GM18517 (cell line): ENCODE measurements around the gene PNRC2.
"Not testable (repeated sequence)": the region's sequence is repeated elsewhere in the genome, so short reads cannot be mapped to it uniquely, and the experiment has no call there.

Experiments
- ATAC-seq: cut with Tn5 transposase; IDR thresholded peaks from one replicate; pipeline ENCODE4 v1.9.1; 2021; ENCODE audit warnings: mild to moderate bottlenecking, moderate library complexity; ENCODE audit not compliant: unreplicated experiment

PNRC2 gene

DNA sequence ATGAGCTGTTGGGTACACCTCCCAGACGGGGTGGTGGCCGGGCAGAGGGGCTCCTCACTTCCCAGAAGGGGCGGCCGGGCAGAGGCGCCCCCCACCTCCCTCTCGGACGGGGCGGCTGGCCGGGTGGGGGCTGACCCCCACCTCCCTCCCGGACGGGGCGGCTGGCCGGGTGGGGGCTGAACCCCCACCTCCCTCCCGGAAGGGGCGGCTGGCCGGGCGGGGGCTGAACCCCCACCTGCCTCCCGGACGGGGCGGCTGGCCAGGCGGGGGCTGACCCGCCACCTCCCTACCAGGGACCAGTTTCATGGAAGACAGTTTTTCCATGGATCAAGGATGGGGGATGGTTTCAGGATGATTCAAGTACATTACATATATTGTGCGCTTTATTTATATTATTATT lies 27.4 kb downstream of the PNRC2 start:
- not testable (repeated sequence) for ATAC-seq

DNA sequence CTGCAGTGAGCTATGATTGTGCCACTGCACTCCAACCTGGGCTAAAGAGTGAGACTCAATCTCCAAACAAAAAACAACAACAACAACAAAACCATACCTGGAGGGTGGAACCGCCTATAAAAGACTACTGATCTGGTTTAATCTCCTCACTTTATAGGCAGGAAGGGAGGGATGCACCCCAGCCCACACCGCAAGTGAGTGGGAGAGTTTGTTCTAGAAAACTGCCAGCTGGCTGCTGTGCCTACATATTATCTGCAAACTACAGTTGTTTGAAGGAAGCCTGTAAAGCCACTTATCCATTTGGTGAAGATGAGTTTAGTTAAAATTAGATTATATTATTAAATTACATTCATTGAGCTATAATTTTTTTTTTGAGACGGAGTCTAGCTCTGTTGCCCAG lies 29.6 kb downstream of the PNRC2 start:
- no peak for ATAC-seq

DNA sequence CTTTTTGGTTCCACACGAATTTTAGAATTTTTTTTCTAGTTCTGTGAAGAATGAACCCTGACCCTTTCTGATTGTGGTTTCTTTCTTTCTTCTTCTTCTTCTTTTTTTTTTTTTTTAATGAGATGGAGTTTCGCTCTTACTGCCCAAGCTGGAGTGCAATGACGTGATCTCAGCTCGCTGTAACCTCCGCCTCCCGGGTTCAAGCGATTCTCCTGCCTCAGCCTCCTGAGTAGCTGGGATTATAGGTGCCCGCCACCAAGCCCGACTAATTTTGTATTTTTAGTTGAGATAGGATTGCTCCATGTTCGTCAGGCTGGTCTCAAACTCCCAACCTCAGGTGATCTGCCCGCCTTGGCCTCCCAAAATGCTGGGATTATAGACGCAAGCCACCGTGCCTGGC lies 32.4 kb downstream of the PNRC2 start:
- not testable (repeated sequence) for ATAC-seq

DNA sequence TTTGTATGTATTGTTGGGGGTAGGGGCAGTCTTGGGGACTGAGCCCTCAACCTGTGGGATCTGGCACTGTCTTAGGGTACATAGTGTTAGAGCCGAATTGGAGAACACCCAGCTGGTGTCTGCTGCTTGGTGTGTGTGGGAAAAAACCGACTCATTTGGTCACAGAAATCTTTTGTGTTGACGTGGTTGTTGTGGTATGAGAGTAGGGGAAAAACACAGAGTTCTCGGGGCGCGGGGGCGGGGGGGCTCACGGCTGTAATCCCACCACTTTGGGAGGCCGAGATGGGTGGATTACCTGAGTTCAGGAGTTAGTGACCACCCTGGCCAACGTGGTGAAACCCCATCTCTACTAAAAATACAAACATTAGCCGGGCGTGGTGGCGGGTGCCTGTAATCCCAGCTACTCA lies 35.8 kb downstream of the PNRC2 start:
- ATAC-seq: no peak

DNA sequence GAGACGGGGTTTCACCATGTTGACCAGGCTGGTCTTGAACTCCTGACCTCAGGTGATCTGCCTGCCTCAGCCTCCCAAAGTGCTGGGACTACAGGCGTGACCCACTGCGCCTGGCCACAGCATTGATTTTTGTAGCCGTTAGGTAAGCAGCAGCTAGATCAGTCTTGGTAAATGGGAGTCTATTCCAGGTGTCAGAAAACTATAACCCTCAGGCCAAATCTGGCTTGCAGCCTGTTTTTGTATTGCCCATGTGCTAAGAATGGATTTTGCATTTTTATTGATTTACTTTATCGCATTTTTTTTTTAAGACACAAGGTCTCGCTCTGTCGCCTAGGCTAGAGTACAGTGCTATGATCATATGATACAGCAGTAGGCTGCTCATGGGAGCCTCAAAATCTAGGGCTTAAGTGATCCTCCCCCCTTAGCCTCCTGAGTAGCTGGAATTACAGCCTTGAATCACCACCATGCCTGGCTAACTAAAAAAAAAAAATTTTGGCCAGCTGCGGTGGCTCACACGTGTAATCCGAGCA lies 37.1 kb downstream of the PNRC2 start:
- ATAC-seq: no peak

GRCh38 chr1:23997812-23998211 lies 38.2 kb downstream of the PNRC2 start:
- ATAC-seq: no peak

- ATAC-seq: no peak
Observed at GRCh38 chr1:23999156-23999671, 39.6 kb downstream of the PNRC2 start.

- ATAC-seq: no peak
Observed at GRCh38 chr1:24002695-24003094, 43.1 kb downstream of the PNRC2 start.

- ATAC-seq: no peak
Observed at GRCh38 chr1:24003331-24003972, 43.8 kb downstream of the PNRC2 start.

DNA sequence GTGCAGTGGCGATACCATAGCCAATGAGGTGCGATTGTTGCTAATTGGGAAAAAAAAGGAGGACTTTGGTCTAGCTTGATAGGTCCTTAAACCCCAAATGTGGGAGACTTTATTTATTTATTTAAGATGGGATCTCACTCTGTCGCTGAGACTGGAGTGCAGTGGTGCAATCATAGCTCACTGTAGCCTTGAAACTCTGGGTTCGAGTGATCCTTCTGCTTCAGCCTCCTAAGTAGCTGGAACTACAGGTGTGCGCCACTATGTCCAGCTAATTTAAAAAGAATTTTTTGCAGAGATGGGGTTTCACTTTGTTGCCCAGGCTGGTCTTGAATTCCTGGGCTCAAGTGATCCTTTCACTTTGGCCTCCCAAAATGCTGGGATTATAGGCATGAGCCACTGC lies 44.5 kb downstream of the PNRC2 start:
- no peak for ATAC-seq

GRCh38 chr1:24005163-24005562 lies 45.5 kb downstream of the PNRC2 start:
- ATAC-seq: no peak

DNA sequence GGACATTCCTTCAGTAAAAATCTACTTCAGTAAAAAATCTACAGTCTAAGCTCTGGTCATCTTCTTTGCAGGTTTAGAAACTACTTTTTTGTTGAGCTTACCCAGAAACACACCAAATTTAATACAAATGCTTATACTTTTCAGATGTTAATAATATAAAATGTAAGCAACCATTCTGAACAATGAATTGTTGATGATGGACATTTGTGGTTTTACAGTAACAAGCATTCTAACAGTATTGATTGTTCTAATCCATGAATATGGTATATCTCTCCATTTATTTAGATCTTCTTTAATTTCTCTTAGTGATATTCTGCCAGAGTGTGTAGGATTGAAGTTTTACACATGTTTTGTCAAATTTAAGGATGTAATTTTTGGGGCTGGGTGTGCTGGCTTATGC lies 47.5 kb downstream of the PNRC2 start:
- ATAC-seq: no peak

DNA sequence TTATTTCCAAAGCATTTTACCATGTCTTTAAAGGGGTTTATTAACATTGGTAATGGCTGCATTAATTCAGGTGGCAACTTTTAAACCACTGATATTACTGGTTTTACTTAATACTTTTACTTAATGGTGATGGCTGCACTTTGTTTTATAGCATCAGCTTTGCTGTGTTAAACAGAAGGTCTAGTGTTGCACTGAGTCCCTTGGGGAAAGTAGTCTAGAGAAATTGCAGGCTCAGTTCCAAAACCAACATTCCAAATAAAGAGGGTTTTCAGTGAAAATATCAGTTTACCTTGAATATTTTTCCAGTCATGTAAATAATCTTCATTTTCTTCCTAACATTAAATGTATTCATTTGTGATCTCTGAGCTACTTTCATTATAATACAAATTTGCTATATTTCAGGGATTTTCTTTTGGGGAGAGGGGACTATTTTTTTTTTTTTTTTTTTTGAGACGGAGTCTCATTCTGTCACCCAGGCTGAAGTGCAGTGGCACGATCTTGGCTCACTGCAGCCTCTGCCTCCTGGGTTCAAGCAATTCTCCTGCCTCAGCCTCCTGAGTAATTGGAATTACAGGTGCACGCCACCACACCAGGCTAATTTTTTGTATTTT lies 49.1 kb downstream of the PNRC2 start:
- not testable (repeated sequence) for ATAC-seq

DNA sequence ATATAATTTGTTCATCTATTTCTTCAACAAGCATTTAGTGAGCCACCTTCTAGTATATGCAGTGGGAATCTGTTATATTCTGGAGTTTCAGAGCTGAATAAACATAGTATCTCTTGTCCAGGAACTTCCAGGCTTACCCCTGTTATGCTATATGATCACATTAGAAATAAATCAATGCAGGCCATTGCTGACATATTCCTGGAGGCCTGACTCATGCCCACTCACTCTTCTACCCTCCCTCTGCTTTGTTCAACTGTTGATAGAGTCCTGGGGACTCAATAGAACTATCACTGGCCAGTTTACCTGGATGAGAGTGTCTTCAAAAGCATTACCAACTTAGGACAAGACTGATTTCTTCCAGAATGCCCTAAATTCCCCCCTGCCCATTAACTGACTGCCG lies 49.8 kb downstream of the PNRC2 start:
- ATAC-seq: no peak

DNA sequence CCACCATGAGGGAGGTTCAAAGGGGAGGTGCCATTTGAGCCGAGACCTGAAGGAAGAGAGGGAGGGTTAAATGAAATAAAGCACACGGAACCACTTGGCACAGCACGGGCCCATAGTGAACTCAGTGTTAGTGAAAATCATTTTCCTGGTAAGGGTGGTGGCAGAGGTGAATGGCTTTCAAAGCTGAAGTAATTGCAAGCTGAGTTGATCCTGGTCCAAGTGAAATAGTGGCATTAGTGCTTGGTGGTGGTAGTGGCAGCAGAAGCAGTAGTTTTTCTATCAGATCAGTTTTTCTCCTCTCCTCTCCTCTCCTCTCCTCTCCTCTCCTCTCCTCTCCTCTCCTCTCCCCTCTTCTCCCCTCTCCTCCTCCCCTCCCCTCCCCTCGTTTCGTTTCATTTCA lies 51.0 kb downstream of the PNRC2 start:
- ATAC-seq: no peak

DNA sequence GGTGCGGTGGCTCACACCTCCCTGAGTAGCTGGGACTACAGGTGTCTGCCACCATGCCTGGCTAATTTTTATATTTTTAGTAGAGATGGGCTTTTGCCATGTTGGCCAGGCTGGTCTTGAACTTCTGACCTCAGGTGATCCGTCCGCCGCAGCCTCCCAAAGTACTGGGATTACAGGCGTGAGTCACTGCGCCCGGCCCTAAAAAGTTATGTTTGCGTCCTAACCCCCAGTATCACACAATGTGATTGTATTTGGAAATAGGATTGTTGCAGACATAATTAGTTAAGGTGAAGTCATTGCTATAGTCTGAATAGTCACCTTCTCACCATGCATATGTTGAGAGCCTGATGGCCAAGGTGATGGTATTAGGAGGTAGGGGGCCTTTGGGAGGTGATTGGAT lies 53.2 kb downstream of the PNRC2 start:
- ATAC-seq: not testable (repeated sequence)
